SU-DHL-6 (cell line): ENCODE results near the gene SF3B2.

Experiments used
- CTCF ChIP-seq: fragments of 200-600 bp; sonication (generic); IDR thresholded peaks from one replicate; pipeline ENCODE4 v1.5.1; 2017; ENCODE audit warnings: antibody characterized with exemption, mild to moderate bottlenecking, low read length, moderate library complexity; ENCODE audit not compliant: insufficient read depth, poor library complexity, severe bottlenecking
- EZH2phosphoT487 ChIP-seq: fragments of 200-600 bp; sonication (generic), shearing (Covaris generic); conservative IDR thresholded peaks from 2 replicates; pipeline ENCODE4 v1.6.1; 2018; ENCODE audit warnings: mild to moderate bottlenecking, antibody characterized with exemption, low read length, moderate library complexity, mixed read lengths

GRCh38 chr11:66055021-66055420 is 2.9 kb downstream of the SF3B2 start:
- TF ChIP-seq CTCF (no peak), EZH2phosphoT487 (no peak)
